ENCODE data around the gene RFX4. TPM values are rescaled to one million over a fixed set of nuclear protein-coding genes. Genes with fewer than 3 reads are reported as not detected.

RFX4 gene
- total RNA-seq, 2 experiments from 2014 or later, result not detected

- Mint-ChIP-seq H3K27ac (no peak overlapping the region), H3K9me3 (no peaks in the 10 kb centered on the region), H3K4me1 (ENCODE audit: low read depth) (peaks cover 40% of the 10 kb centered on the region), H3K4me3 (no peak overlapping the region), H3K27me3 (no peaks in the 10 kb centered on the region), H3K36me3 (ENCODE audit: low read depth) (peaks cover 5% of the 10 kb centered on the region)
- intact Hi-C loops (cut with micrococcal nuclease), result no loop called here
- TF ChIP-seq CTCF (IDR thresholded peaks at IDR 0.05), result no peak
- no peak for ATAC-seq
- DNase-seq, result no peak
- POLR2A ChIA-PET, result no interaction called here
- CTCF ChIA-PET, result no interaction called here
These were observed 197.3 kb downstream of the RFX4 start for GRCh38 chr12:106780010-106780631.

- POLR2A ChIA-PET, result no interaction called here
- Mint-ChIP-seq H3K27ac (no peak overlapping the region), H3K9me3 (no peaks in the 10 kb centered on the region), H3K4me3 (no peak overlapping the region), H3K27me3 (no peaks in the 10 kb centered on the region), H3K4me1 (ENCODE audit: low read depth) (peaks cover 18% of the 10 kb centered on the region), H3K36me3 (ENCODE audit: low read depth) (peaks cover 15% of the 10 kb centered on the region)
- intact Hi-C loops (cut with micrococcal nuclease), result no loop called here
- no peak for DNase-seq
- ATAC-seq, result no peak
- no peak for TF ChIP-seq CTCF (IDR thresholded peaks at IDR 0.05)
- CTCF ChIA-PET, result no interaction called here
These were observed 199.8 kb downstream of the RFX4 start for GRCh38 chr12:106782619-106783018.

- Mint-ChIP-seq H3K36me3 (ENCODE audit: low read depth) (peaks cover 24% of the 10 kb centered on the region), H3K4me3 (no peak overlapping the region), H3K9me3 (no peaks in the 10 kb centered on the region), H3K27ac (no peak overlapping the region), H3K4me1 (ENCODE audit: low read depth) (peaks cover 13% of the 10 kb centered on the region), H3K27me3 (no peaks in the 10 kb centered on the region)
- ChIA-PET CTCF (no interaction called here), POLR2A (interaction anchor here (0.7 kb wide), 1 partner anchor 35 kb away, joined by 3 read pairs; no protein-coding TSS in a partner anchor)
- DNase-seq (no peak), ATAC-seq (no peak)
- intact Hi-C loops (cut with micrococcal nuclease), result no loop called here
- TF ChIP-seq CTCF (IDR thresholded peaks at IDR 0.05), result no peak
These were observed 200.7 kb downstream of the RFX4 start for GRCh38 chr12:106783515-106783914.

- ATAC-seq (no peak), DNase-seq (no peak)
- Mint-ChIP-seq H3K36me3 (ENCODE audit: low read depth) (peaks cover 50% of the 10 kb centered on the region), H3K9me3 (no peaks in the 10 kb centered on the region), H3K4me3 (no peak overlapping the region), H3K4me1 (ENCODE audit: low read depth) (no peaks in the 10 kb centered on the region), H3K27me3 (no peaks in the 10 kb centered on the region), H3K27ac (no peak overlapping the region)
- intact Hi-C loops (cut with micrococcal nuclease), result no loop called here
- TF ChIP-seq CTCF (IDR thresholded peaks at IDR 0.05), result no peak
- POLR2A ChIA-PET, result interaction anchor here (1.6 kb wide), 1 partner anchor 15 kb away, joined by 6 read pairs; the partner anchor contains the start of gene RIC8B
- CTCF ChIA-PET, result interaction anchor here (0.7 to 1.5 kb wide), 5 partner anchors 11 to 132 kb away, joined by 3 to 4 read pairs (median 3); no protein-coding TSS in a partner anchor
These were observed 207.2 kb downstream of the RFX4 start for GRCh38 chr12:106790020-106790419.

- Mint-ChIP-seq H3K36me3 (ENCODE audit: low read depth) (peaks cover 45% of the 10 kb centered on the region), H3K9me3 (no peaks in the 10 kb centered on the region), H3K4me3 (no peak overlapping the region), H3K4me1 (ENCODE audit: low read depth) (no peaks in the 10 kb centered on the region), H3K27ac (no peak overlapping the region), H3K27me3 (no peaks in the 10 kb centered on the region)
- ChIA-PET CTCF (no interaction called here), POLR2A (no interaction called here)
- ATAC-seq (no peak), DNase-seq (no peak)
- intact Hi-C loops (cut with micrococcal nuclease), result no loop called here
- TF ChIP-seq CTCF (IDR thresholded peaks at IDR 0.05), result no peak
These were observed 208.7 kb downstream of the RFX4 start for GRCh38 chr12:106791531-106791930.
